ENCODE results near the gene TKTL1.

TKTL1 gene

GRCh38 chrX:154363706-154364439 is 68.3 kb downstream of the TKTL1 start:
- no peak for DNase-seq

GRCh38 chrX:154365052-154365600 is 69.5 kb downstream of the TKTL1 start:
- no peak for DNase-seq

GRCh38 chrX:154365997-154366665 is 70.5 kb downstream of the TKTL1 start:
- no peak for DNase-seq

GRCh38 chrX:154366666-154367055 is 71.1 kb downstream of the TKTL1 start:
- DNase-seq: no peak

GRCh38 chrX:154367474-154368308 is 72.1 kb downstream of the TKTL1 start:
- no peak for DNase-seq

- DNase-seq: peak; percentile 58
Measured at GRCh38 chrX:154368630-154369448, 73.2 kb downstream of the TKTL1 start.

- peak; percentile 35 for DNase-seq
Measured at GRCh38 chrX:154369449-154370299, 74.1 kb downstream of the TKTL1 start.

- DNase-seq: no peak
Measured at GRCh38 chrX:154370300-154371016, 74.9 kb downstream of the TKTL1 start.

GRCh38 chrX:154371017-154371788 is 75.6 kb downstream of the TKTL1 start:
- peak; percentile 93 for DNase-seq

GRCh38 chrX:154371789-154372300 is 76.2 kb downstream of the TKTL1 start:
- peak; percentile 35 for DNase-seq

GRCh38 chrX:154372612-154373022 is 77.0 kb downstream of the TKTL1 start:
- DNase-seq: no peak

GRCh38 chrX:154373340-154374306 is 78.0 kb downstream of the TKTL1 start:
- peak; percentile 72 for DNase-seq

- no peak for DNase-seq
Measured at GRCh38 chrX:154374313-154375155, 78.9 kb downstream of the TKTL1 start, which contains the start of gene FLNA. FLNA (minus strand) TSS chrX:154374634; CDS start chrX:154371245, 3,389 bp downstream.

- no peak for DNase-seq
Measured at GRCh38 chrX:154375156-154375504, 79.5 kb downstream of the TKTL1 start.

GRCh38 chrX:154376774-154377173 is 81.2 kb downstream of the TKTL1 start:
- no peak for DNase-seq

- DNase-seq: peak; percentile 55
Measured at GRCh38 chrX:154378059-154378798, 82.6 kb downstream of the TKTL1 start.
